Gastrocnemius medialis (tissue), 4 donors: ENCODE results near the gene MAPK8IP3. TPM values are rescaled to one million over a fixed set of nuclear protein-coding genes. Genes with fewer than 3 reads are reported as not detected.

Experiments used
- ATAC-seq, 2 donors: fragments of 150-250 bp; one replicate each; pipeline ENCODE4 v1.9.1; 2016
- DNase-seq, 2 donors: peaks; one replicate each; pipeline ENCODE4 v3.0.0-alpha.2; 2019
- H3K27ac ChIP-seq, 4 donors: fragments of 200-600 bp; sonication (generic); 1 replicate in 1 of 4; 2 replicates in 3 of 4; pipeline ENCODE4 v1.5.1; 2016 to 2018; ENCODE audit warnings: mild to moderate bottlenecking in 2 of 4, moderate library complexity in 1 of 4
- H3K27me3 ChIP-seq, 3 donors: fragments of 200-600 bp; sonication (generic) in 2 of 3; 1 replicate in 1 of 3; 2 replicates in 2 of 3; pipeline versions ENCODE4 v1.5.1 to v1.6.0; 2016 to 2019; ENCODE audit warnings: mild to moderate bottlenecking in 1 of 3, moderate library complexity in 1 of 3
- H3K36me3 ChIP-seq, 2 donors: fragments of 200-600 bp; sonication (generic) in 1 of 2; one replicate each; pipeline ENCODE4 v1.5.1; 2017 to 2018
- H3K4me1 ChIP-seq, 2 donors: fragments of 200-600 bp; sonication (generic) in 1 of 2; one replicate each; pipeline ENCODE4 v1.5.1; 2016 to 2017; ENCODE audit warnings: mild to moderate bottlenecking in 2 of 2
- H3K4me3 ChIP-seq, 4 donors: fragments of 200-600 bp; sonication (generic) in 3 of 4; 1 replicate in 1 of 4; 2 replicates in 3 of 4; pipeline ENCODE4 v1.5.1; 2016 to 2019; ENCODE audit warnings: mild to moderate bottlenecking in 2 of 4
- H3K9me3 ChIP-seq, 3 donors: fragments of 200-600 bp; sonication (generic) in 2 of 3; 1 replicate in 1 of 3; 2 replicates in 2 of 3; pipeline ENCODE4 v1.5.1; 2016 to 2019
- CTCF ChIP-seq, 5 experiments: fragments of 450-650 bp in 3 of 5; fragments of 200-600 bp in 2 of 5; sonication (generic) in 2 of 5; IDR thresholded peaks in 4 of 5; conservative IDR thresholded peaks in 1 of 5; 1 replicate in 4 of 5; 2 replicates in 1 of 5; pipeline ENCODE4 v1.5.1; 2016 to 2019; ENCODE audit warnings: antibody characterized with exemption in 5 of 5, mild to moderate bottlenecking in 3 of 5, moderate library complexity in 3 of 5
- POLR2A ChIP-seq, 2 donors: fragments of 450-650 bp; IDR thresholded peaks; one replicate each; pipeline ENCODE4 v1.6.1; 2017; ENCODE audit warnings: antibody characterized with exemption in 2 of 2, mild to moderate bottlenecking in 2 of 2, moderate library complexity in 2 of 2
- in situ Hi-C, 4 donors: fragments of 200-750 bp; cut with MboI; loops; one replicate each; pipeline versions ENCODE4 v1.15.0 to v1.8.0; 2017; ENCODE audit warnings: low sequenced_read_pairs in 4 of 4
- intact Hi-C: fragments of 100-400 bp; cut with DNase I; formaldehyde crosslinking; loops from one replicate; pipeline ENCODE4 v1.15.1; 2023; ENCODE audit warnings: low total_unique reads
- total RNA-seq, 4 donors: library from RNA; depleted of rRNA; stranded (reverse); fragments of >200 nt; gene quantifications; one replicate each; pipeline versions ENCODE4 v1.1.0 to v1.2.3, GENCODE V29; 2016

The MAPK8IP3 gene
- total RNA-seq, 4 donors from 2014 or later, result 6.5 to 22.6 (median 13.9) TPM

GRCh38 chr16:1681032-1681431, 25.0 kb upstream of the MAPK8IP3 start:
- no peak for DNase-seq
- TF ChIP-seq POLR2A (IDR thresholded peaks at IDR 0.05), result no peak
- in situ Hi-C loops, result no loop called here
- Histone ChIP-seq H3K27me3 (no peaks in the 10 kb centered on the region), H3K4me3 (no peak overlapping the region), H3K27ac (no peak overlapping the region), H3K9me3 (no peaks in the 10 kb centered on the region), H3K4me1 (peaks cover 0 to 4% of the 10 kb centered on the region in 2 donors), H3K36me3 (peaks cover 0 to 13% of the 10 kb centered on the region in 2 donors)
- intact Hi-C loops, result loop anchor here (10.0 kb wide), 1 partner anchor 206 kb away; the partner anchor contains the start of gene CLCN7
- no peak for ATAC-seq

GRCh38 chr16:1687427-1688316, 18.3 kb upstream of the MAPK8IP3 start:
- no peak for DNase-seq
- no peaks in the 10 kb centered on the region for H3K4me1 ChIP-seq
- intact Hi-C loops (loop anchor here (10.0 kb wide), 1 partner anchor 213 kb away; the partner anchor contains the start of gene CLCN7), in situ Hi-C loops (no loop called here)
- no peaks in the 10 kb centered on the region for H3K27me3 ChIP-seq
- no peak overlapping the region for H3K4me3 ChIP-seq
- no peak overlapping the region for H3K27ac ChIP-seq
- no peak for ATAC-seq
- peaks cover 0 to 41% of the 10 kb centered on the region in 2 donors for H3K36me3 ChIP-seq
- TF ChIP-seq CTCF (IDR thresholded peaks at IDR 0.05 in 4 of 5, conservative IDR thresholded peaks at IDR 0.05 in 1 of 5) (no peak), POLR2A (IDR thresholded peaks at IDR 0.05) (no peak)
- no peaks in the 10 kb centered on the region for H3K9me3 ChIP-seq

- Histone ChIP-seq H3K27me3 (no peaks in the 10 kb centered on the region), H3K9me3 (no peaks in the 10 kb centered on the region), H3K36me3 (peaks cover 0 to 50% of the 10 kb centered on the region in 2 donors), H3K4me1 (no peaks in the 10 kb centered on the region), H3K4me3 (no peak overlapping the region), H3K27ac (no peak overlapping the region)
- intact Hi-C loops, result loop anchor here (10.0 kb wide), 1 partner anchor 214 kb away; the partner anchor contains the start of gene CLCN7
- ATAC-seq (no peak), DNase-seq (no peak)
- in situ Hi-C loops, result no loop called here
- TF ChIP-seq POLR2A (IDR thresholded peaks at IDR 0.05) (no peak), CTCF (IDR thresholded peaks at IDR 0.05 in 4 of 5, conservative IDR thresholded peaks at IDR 0.05 in 1 of 5) (no peak)
Measured at GRCh38 chr16:1688807-1689560, 17.0 kb upstream of the MAPK8IP3 start.

DNA sequence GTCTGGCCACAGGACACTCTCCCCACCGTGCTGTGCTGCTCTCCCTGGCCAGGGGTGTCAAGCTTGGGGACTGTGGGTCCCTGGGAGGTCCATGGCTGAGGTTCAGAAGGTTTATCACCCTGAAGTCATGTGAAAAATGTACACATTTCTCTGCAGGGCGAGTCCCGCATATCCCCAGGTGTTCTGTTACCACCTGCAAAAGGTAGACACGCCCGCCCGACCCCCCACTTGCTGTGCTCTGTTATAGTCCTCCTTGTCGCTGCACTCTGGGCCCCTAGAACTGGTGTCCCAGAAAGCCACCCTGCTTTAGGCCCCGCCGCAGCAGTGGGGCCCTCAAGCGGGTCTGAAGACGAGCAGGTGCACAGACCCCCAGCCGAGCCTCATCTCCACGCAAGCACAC, 16.1 kb upstream of the MAPK8IP3 start:
- in situ Hi-C loops (no loop called here), intact Hi-C loops (loop anchor here (10.0 kb wide), 1 partner anchor 215 kb away; the partner anchor contains the start of gene CLCN7)
- H3K9me3 ChIP-seq, result no peaks in the 10 kb centered on the region
- peaks cover 0 to 56% of the 10 kb centered on the region in 2 donors for H3K36me3 ChIP-seq
- ATAC-seq (no peak), DNase-seq (no peak)
- no peak overlapping the region for H3K4me3 ChIP-seq
- TF ChIP-seq POLR2A (IDR thresholded peaks at IDR 0.05) (no peak), CTCF (IDR thresholded peaks at IDR 0.05 in 4 of 5, conservative IDR thresholded peaks at IDR 0.05 in 1 of 5) (no peak)
- H3K27ac ChIP-seq, result no peak overlapping the region
- no peaks in the 10 kb centered on the region for H3K4me1 ChIP-seq
- H3K27me3 ChIP-seq, result no peaks in the 10 kb centered on the region

DNA sequence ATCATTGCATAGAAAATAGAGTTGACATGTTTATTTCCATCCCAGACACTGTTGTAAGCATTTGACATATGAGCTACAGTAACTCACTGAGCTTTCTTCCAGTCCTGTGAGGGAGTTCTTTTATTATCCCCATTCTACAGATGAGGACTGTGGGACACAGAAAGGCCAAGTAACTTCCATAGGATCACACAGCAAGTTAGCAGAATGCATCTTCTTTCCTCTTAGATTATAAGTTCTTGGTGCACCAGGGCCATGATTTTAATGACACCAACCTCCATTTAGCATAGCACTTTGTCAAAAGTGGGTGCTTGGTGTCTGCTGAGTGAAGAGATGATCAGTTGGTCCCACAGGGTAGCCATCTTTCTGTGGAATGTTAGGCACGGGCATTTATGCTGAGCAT, 15.2 kb upstream of the MAPK8IP3 start:
- TF ChIP-seq POLR2A (IDR thresholded peaks at IDR 0.05) (no peak), CTCF (IDR thresholded peaks at IDR 0.05 in 4 of 5, conservative IDR thresholded peaks at IDR 0.05 in 1 of 5) (no peak)
- in situ Hi-C loops, result no loop called here
- no peaks in the 10 kb centered on the region for H3K27me3 ChIP-seq
- ATAC-seq, result no peak
- H3K4me3 ChIP-seq, result no peak overlapping the region
- peaks cover 0 to 50% of the 10 kb centered on the region in 2 donors for H3K36me3 ChIP-seq
- intact Hi-C loops, result no loop called here
- no peak for DNase-seq
- H3K27ac ChIP-seq, result no peak overlapping the region
- H3K9me3 ChIP-seq, result no peaks in the 10 kb centered on the region
- H3K4me1 ChIP-seq, result no peaks in the 10 kb centered on the region
